HG02852 (cell line): ENCODE results near the gene CST4.
A peak's percentile ranks its signal among the peaks of the same experiment; 100 is the strongest.
"Not testable (repeated sequence)": the region's sequence is repeated elsewhere in the genome, so short reads cannot be mapped to it uniquely, and the experiment has no call there.

Experiments
- ATAC-seq: cut with Tn5 transposase; IDR thresholded peaks from one replicate; pipeline ENCODE4 v1.9.1; 2021; ENCODE audit warnings: mild to moderate bottlenecking, moderate library complexity; ENCODE audit not compliant: unreplicated experiment

Gene CST4

GRCh38 chr20:23690581-23690980, 1.7 kb upstream of the CST4 start:
- no peak for ATAC-seq

DNA sequence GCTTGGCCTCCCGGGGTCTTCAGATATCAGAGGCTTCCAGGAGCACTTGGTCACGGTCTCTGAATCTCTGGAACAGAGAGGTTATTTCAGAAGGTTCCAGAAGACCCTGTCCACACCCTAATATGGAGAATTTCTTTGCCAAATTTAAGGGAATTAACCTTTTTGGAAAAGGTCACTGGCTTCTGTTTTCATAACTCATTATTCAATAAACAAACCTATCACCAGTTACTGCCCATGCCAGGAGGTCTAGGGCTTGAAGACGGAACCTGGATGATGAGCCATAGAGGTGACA, 507 bp upstream of the CST4 start:
- no peak for ATAC-seq

DNA sequence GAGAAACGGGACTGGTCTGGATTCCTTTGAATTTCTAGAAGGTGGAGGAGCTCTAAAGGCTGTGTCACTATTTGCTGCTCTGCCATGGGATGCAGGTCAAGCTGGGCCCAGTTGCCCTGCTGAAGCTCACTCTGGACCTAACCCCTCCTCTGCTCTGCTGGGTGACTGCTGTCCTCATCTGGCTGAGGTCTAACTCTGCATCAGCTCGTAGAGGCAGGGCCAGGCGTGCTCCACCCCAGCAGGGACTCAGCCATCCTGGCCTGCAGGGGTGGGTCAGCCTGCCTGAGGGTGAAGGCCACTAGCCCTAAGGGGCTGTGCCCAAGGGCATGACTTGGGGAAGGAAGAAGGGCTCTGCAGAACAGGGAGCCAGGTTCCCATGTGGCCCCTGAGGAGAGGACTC, 852 bp downstream of the CST4 start:
- ATAC-seq, result no peak

- ATAC-seq, result no peak
Measured at GRCh38 chr20:23686046-23686750, 2.6 kb downstream of the CST4 start.

DNA sequence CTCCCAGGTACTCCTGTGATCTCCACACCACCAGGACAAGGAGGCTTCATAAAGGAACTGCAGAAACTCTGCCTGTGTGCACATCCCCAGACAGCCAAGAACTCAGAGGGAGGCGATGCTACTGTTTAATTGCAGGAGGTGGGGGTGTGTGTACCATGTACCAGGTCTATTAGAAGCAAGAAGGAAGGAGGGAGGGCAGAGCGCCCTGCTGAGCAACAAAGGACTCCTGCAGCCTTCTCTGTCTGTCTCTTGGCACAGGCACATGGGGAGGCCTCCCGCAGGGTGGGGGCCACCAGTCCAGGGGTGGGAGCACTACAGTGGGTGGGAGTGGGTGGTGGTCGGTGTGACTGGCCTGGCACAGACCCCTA, 3.3 kb downstream of the CST4 start:
- ATAC-seq, result not testable (repeated sequence)

- ATAC-seq, result no peak
Measured at GRCh38 chr20:23684261-23684660, 4.6 kb downstream of the CST4 start.

- ATAC-seq, result no peak
Measured at GRCh38 chr20:23683807-23684206, 5.0 kb downstream of the CST4 start.

DNA sequence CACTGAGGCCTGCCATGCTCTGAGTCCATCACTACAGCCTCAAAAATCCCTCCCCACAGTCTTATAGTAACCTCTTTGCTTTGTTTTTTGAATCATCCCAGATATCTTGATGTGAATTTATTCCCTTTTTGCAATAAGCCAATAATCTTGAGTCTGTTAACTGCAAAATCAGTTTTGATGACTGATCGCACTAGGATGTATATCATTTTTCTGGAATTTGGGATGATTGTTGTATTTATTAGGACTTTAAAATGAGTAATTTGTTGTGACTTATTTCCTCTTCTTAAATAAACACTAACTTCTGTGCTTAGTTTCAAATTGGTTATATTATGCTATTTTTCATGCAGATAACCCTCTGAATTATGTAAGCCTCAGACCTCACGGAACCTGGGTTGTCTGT, 5.6 kb downstream of the CST4 start:
- ATAC-seq, result no peak

- ATAC-seq, result no peak
Measured at GRCh38 chr20:23680146-23680545, 8.7 kb downstream of the CST4 start.

GRCh38 chr20:23679133-23680092, 9.4 kb downstream of the CST4 start:
- no peak for ATAC-seq

- ATAC-seq, result no peak
Measured at GRCh38 chr20:23673209-23673608, 15.6 kb downstream of the CST4 start.

DNA sequence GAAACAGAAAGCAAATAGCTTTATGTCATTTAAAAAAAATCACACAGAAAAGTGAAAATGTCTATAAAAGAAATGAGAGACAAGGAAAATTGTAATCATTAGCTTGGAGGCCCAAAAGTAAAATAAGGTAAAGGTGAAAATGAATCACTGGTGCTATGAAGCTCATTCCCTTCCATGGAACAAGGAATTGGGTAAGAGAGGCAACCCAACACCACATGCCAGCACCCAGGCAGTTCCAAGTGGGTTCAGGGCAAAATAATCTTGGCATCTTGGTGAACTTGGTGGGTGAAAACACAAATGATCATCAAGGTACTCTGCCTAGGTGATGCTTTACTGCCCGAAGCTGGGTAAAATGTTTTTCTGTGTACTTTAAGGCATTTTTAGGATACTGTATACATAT, 16.7 kb downstream of the CST4 start:
- no peak for ATAC-seq

DNA sequence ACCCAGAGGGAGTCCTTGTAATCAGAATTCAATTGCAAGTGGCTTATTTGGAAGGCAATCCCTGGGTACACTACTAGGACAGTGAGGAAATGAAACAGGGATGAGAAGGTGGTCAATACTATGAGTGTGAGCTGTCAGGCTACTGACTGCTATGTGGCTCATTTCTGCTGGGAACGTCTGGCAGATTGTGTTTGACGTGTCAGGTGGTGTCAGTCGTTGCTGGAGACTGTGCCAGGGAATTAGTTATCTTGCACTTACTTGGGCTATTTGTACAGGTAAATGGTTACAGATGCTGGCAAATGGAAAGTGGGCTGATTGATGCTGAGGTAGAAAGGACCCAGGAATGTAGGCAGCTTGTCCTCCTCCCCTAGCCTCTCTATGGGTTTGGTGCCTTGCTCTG, 17.4 kb downstream of the CST4 start:
- ATAC-seq, result no peak

- ATAC-seq, result no peak
Measured at GRCh38 chr20:23670361-23670760, 18.5 kb downstream of the CST4 start.

DNA sequence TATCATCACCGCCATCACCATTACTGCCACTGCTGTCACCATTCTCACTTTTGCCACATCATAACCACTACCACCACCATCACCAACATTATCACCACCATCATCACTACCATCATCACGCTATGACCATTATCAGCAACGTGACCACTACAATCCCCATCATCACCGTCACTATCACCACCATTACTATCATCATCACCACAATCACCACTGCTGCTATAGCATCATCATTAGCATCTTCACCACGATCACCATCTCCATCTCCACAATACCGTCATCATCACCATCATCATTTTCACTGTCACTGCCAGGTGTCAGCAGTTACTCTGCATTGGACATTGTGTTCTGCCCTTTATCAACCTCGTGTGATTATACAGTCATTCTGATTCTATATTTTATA, 19.0 kb downstream of the CST4 start:
- ATAC-seq, result no peak

GRCh38 chr20:23669327-23669726, 19.5 kb downstream of the CST4 start:
- ATAC-seq, result no peak

DNA sequence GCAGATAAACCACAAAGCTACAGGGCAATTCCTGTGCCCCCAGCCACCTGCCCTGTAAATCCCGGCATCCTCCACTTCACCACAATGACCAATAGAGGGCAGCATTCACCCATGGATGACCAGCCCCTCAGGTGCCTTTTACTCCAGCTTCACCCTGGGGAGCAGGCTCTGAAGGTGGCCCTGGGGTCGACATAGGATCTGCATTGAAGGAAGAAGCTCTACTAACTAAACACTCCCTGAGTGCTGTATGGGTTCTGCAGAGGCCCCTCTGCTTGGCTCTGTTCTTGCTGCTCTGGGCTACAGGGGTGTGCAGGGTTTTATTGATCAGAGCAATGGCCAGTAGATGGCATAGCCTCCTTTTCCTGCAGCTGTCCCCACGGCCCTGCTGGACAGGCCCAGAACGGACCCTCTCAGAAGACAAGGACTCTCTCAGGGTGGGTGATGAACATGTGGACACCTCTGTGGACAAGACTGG, 20.3 kb downstream of the CST4 start:
- ATAC-seq, result peak; percentile 72

GRCh38 chr20:23667666-23668065, 21.2 kb downstream of the CST4 start:
- no peak for ATAC-seq

GRCh38 chr20:23666698-23667097, 22.1 kb downstream of the CST4 start:
- no peak for ATAC-seq

- ATAC-seq, result no peak
Measured at GRCh38 chr20:23666189-23666588, 22.6 kb downstream of the CST4 start.

GRCh38 chr20:23664954-23665353, 23.9 kb downstream of the CST4 start:
- no peak for ATAC-seq

DNA sequence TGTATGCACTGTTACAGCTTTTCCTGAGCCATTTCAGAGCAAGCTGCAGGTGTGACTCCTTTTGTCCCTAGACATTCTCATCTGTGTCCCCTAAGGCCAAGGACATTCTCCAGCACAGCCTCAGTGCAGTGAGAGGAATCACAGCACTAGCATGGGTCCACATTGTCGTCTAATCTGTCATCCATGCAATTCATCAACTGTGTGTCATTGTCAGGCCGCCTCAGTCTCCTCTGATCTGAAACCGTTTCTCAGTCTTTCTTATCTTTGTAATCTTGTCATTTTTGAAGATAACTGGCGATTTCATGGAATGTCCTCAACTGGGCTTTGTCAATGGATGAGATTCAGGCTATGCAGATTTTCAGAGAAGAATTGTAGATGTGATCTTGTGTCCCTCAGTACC, 24.8 kb downstream of the CST4 start:
- ATAC-seq, result not testable (repeated sequence)
